Astrocyte (in vitro differentiated cells and primary cell): ENCODE measurements around the gene ZBTB18.

Experiments used
- EZH2 ChIP-seq: IDR thresholded peaks from 2 replicates; pipeline ENCODE4 v1.6.1; 2012; ENCODE audit warnings: mild to moderate bottlenecking, low read length, inconsistent platforms; ENCODE audit not compliant: insufficient read depth
- TF ChIP-seq, protein P1 (sequence below): IDR thresholded peaks from 2 replicates; pipeline ENCODE4 v1.5.1; 2011; ENCODE audit warnings: low read depth, mild to moderate bottlenecking, inconsistent platforms, low read length, moderate library complexity; ENCODE audit not compliant: insufficient read depth

DNA sequence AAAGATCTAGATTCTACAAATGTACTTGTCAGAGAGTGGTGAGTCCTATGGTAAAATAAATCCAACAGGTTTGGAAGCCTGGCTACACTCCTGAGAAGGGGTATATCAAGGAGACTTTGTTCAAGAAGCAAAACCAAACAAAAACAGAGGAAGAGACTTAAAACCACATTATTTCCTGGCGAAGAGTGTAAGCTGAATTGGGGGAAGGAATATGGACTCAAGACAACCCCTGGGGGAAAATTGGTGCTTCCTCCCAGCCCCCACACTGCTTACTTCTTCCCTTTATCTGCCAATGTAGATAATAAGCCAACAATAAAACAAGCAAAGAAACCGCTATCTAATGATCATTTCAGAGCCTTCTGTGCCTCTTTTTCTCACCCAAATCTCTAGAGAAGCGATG lies 48.4 kb upstream of the ZBTB18 start:
- TF ChIP-seq, protein P1, sequence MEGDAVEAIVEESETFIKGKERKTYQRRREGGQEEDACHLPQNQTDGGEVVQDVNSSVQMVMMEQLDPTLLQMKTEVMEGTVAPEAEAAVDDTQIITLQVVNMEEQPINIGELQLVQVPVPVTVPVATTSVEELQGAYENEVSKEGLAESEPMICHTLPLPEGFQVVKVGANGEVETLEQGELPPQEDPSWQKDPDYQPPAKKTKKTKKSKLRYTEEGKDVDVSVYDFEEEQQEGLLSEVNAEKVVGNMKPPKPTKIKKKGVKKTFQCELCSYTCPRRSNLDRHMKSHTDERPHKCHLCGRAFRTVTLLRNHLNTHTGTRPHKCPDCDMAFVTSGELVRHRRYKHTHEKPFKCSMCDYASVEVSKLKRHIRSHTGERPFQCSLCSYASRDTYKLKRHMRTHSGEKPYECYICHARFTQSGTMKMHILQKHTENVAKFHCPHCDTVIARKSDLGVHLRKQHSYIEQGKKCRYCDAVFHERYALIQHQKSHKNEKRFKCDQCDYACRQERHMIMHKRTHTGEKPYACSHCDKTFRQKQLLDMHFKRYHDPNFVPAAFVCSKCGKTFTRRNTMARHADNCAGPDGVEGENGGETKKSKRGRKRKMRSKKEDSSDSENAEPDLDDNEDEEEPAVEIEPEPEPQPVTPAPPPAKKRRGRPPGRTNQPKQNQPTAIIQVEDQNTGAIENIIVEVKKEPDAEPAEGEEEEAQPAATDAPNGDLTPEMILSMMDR, result no peak
- no peak for TF ChIP-seq EZH2
